K562 (cell line): ENCODE results near the gene FOXF2. TPM values are rescaled to one million over a fixed set of nuclear protein-coding genes. Genes with fewer than 3 reads are reported as not detected.

Experiments
- ATAC-seq: fragments of 200-7000 bp; cut with Tn5 transposase; 3 replicates; pipeline ENCODE4 v1.9.1; 2020; ENCODE audit warnings: moderate library complexity
- BruUV-seq: library from RNA; stranded (reverse); fragments of 400-500 nt; replicated peaks from 2 replicates; lab custom pipeline; 2021; lab: Mats Ljungman, UMichigan
- CTCF ChIA-PET: fragments of 300-600 bp; formaldehyde crosslinking; extraction: SDS; loops from one replicate; lab custom pipeline; 2021; ENCODE audit warnings: low intra/inter-chr PET ratio; lab: Yijun Ruan, JAX
- POLR2A ChIA-PET: fragments of 300-600, 350-650 bp; sonication (Branson Sonifier 250); formaldehyde crosslinking; extraction: SDS; loops from one replicate; lab custom pipeline; 2021; ENCODE audit warnings: antibody characterized with exemption, inconsistent platforms; lab: Yijun Ruan, JAX
- DNase-seq, 4 experiments: peaks; one replicate each; pipeline versions ENCODE4 v3.0.0 to v3.0.0-alpha.2; 2011 to 2018; ENCODE audit warnings: low spot score in 3 of 4, mixed read lengths in 3 of 4; ENCODE audit errors: extremely low read depth in 1 of 4
- FAIRE-seq: peaks from 2 replicates; lab custom pipeline; 2011; peaks lifted over from hg19 to GRCh38; lab: Jason Lieb, UNC
- H2AFZ ChIP-seq: 2 replicates; pipeline ENCODE4 v1.6.0; 2011; ENCODE audit warnings: low read depth, low read length, control low read depth, inconsistent platforms
- H3K27ac ChIP-seq: fragments of 200-600 bp; 3 replicates; pipeline ENCODE4 v1.8.0; 2011; ENCODE audit warnings: low read depth, mild to moderate bottlenecking, control low read depth, inconsistent platforms, low read length, moderate library complexity, mixed read lengths; ENCODE audit errors: extremely low read depth
- H3K27me3 ChIP-seq, 2 experiments: fragments of 300-600 bp in 1 of 2; 2 replicates in 1 of 2; 3 replicates in 1 of 2; pipeline versions ENCODE4 v1.6.0 to v1.8.0; 2011; ENCODE audit warnings: inconsistent platforms in 2 of 2, low read length in 2 of 2, mild to moderate bottlenecking in 1 of 2, mixed read lengths in 1 of 2, moderate library complexity in 1 of 2; ENCODE audit not compliant: control insufficient read depth in 2 of 2, insufficient read depth in 2 of 2
- H3K36me3 ChIP-seq: fragments of 300-600 bp; 3 replicates; pipeline ENCODE4 v1.8.0; 2011; ENCODE audit warnings: mild to moderate bottlenecking, low read length, inconsistent platforms; ENCODE audit not compliant: control insufficient read depth, insufficient read depth
- H3K4me1 ChIP-seq, 2 experiments: fragments of 200-600 bp in 1 of 2; replicated peaks in 1 of 2; 2 replicates in 1 of 2; 3 replicates in 1 of 2; pipeline versions ENCODE4 v1.5.1 to v1.8.0; 2011; ENCODE audit warnings: inconsistent platforms in 2 of 2, low read length in 2 of 2, mild to moderate bottlenecking in 1 of 2, mixed read lengths in 1 of 2, moderate library complexity in 1 of 2; ENCODE audit not compliant: control insufficient read depth in 2 of 2, insufficient read depth in 2 of 2
- H3K4me2 ChIP-seq: 2 replicates; pipeline ENCODE4 v1.6.1; 2011; ENCODE audit warnings: low read length, control low read depth, inconsistent platforms, mixed read lengths; ENCODE audit not compliant: insufficient read depth
- H3K4me3 ChIP-seq: fragments of 200-600 bp; sonication (generic), shearing (Covaris generic); 2 replicates; pipeline ENCODE4 v1.5.1; 2016; ENCODE audit warnings: control low read depth, inconsistent platforms
- H3K79me2 ChIP-seq: fragments of 200-600 bp; 3 replicates; pipeline ENCODE4 v1.8.0; 2011; ENCODE audit warnings: low read length, inconsistent platforms; ENCODE audit not compliant: control insufficient read depth, insufficient read depth
- H3K9ac ChIP-seq, 2 experiments: 2 replicates each; pipeline versions ENCODE4 v1.6.0 to v1.6.1; 2011; ENCODE audit warnings: low read depth in 2 of 2, low read length in 2 of 2, control low read depth in 1 of 2, inconsistent platforms in 1 of 2, mild to moderate bottlenecking in 1 of 2, mixed read lengths in 1 of 2; ENCODE audit not compliant: insufficient read depth in 1 of 2
- H3K9me1 ChIP-seq: one replicate; pipeline ENCODE4 v1.6.0; 2011; ENCODE audit warnings: inconsistent platforms, mild to moderate bottlenecking, low read length, moderate library complexity; ENCODE audit not compliant: control insufficient read depth, insufficient read depth
- H3K9me3 ChIP-seq: replicated peaks from 2 replicates; pipeline ENCODE4 v1.5.1; 2011; ENCODE audit warnings: low read depth, low read length, inconsistent platforms; ENCODE audit not compliant: control insufficient read depth, insufficient read depth
- H4K20me1 ChIP-seq: replicated peaks from 2 replicates; pipeline ENCODE4 v1.6.1; 2011; ENCODE audit warnings: low read length, inconsistent platforms, mixed read lengths; ENCODE audit not compliant: control insufficient read depth, insufficient read depth
- CBFA2T3 ChIP-seq: fragments of 450-650 bp; IDR thresholded peaks from 2 replicates; pipeline ENCODE4 v1.6.1; 2017
- FUS ChIP-seq: fragments of 200-400 bp; formaldehyde crosslinking; optimal IDR thresholded peaks from 2 replicates; pipeline ENCODE3; 2017; ENCODE audit warnings: low read depth, low read length
- HDAC6 ChIP-seq: IDR thresholded peaks from 2 replicates; pipeline ENCODE4 v1.6.1; 2012; ENCODE audit warnings: low read depth, mild to moderate bottlenecking, control low read depth, inconsistent platforms, low read length, moderate library complexity
- SMAD2 ChIP-seq: fragments of 150-350 bp; IDR thresholded peaks from 2 replicates; pipeline ENCODE4 v1.6.1; 2014; ENCODE audit warnings: low read depth, mild to moderate bottlenecking, low read length
- ZBTB17 ChIP-seq: fragments of 450-650 bp; formaldehyde crosslinking; IDR thresholded peaks from 2 replicates; pipeline ENCODE4 v1.4.0; 2020; ENCODE audit warnings: mild to moderate bottlenecking
- ZZZ3 ChIP-seq: fragments of 450-650 bp; IDR thresholded peaks from 2 replicates; pipeline ENCODE4 v1.6.1; 2016; ENCODE audit warnings: antibody characterized with exemption, mild to moderate bottlenecking, moderate library complexity
- WGBS: fragments of 100-300 bp; shearing (Covaris generic); methylation state at CpG from one replicate; pipeline ENCODE4 v1.1.6; 2016; ENCODE audit warnings: low coverage, mixed read lengths; ENCODE audit not compliant: insufficient coverage; ENCODE audit errors: missing lambda C conversion rate; 5-methylcytosine and 5-hydroxymethylcytosine counted together
- in situ Hi-C: fragments of 300-500 bp; cut with MboI; formaldehyde crosslinking; loops from 4 replicates; pipeline ENCODE4 v1.15.0; 2018; ENCODE audit warnings: inconsistent platforms, mixed read lengths
- intact Hi-C: fragments of 100-400 bp; cut with micrococcal nuclease; formaldehyde crosslinking; loops from 2 replicates; pipeline ENCODE4 v1.14.2; 2022
- polyA plus RNA-seq, 8 experiments: library from polyadenylated mRNA; depleted of rRNA in 4 of 8; stranded (reverse) in 5 of 8; unstranded in 3 of 8; fragments of >200 nt; fragmentation: Nextera tagmentation in 2 of 8; fragmentation: Illumina TruSeq in 1 of 8; extraction: Ambion mirVana in 2 of 8; extraction: Trizol in 1 of 8; gene quantifications; 2 replicates each; pipeline versions ENCODE4 v1.2.1 to v1.2.3, GENCODE V29; 2011 to 2014; ENCODE audit warnings: inconsistent platforms in 1 of 8, missing spikeins in 1 of 8
- total RNA-seq, 7 experiments: library from RNA; depleted of rRNA in 6 of 7; stranded (reverse); fragments of >200 nt in 6 of 7; fragmentation: Illumina TruSeq in 2 of 7; extraction: Trizol in 2 of 7; gene quantifications; 2 replicates each; pipeline versions ENCODE4 v1.2.1 to v1.2.3, GENCODE V29; 2011 to 2021; ENCODE audit warnings: low replicate concordance in 1 of 7
- TF ChIP-seq, protein P1 (sequence below), 2 experiments: fragments of 450-650 bp in 1 of 2; IDR thresholded peaks; 2 replicates each; pipeline ENCODE4 v1.6.1; 2011 to 2017; ENCODE audit warnings: low read depth in 2 of 2, antibody characterized with exemption in 1 of 2, borderline replicate concordance in 1 of 2, low read length in 1 of 2, mild to moderate bottlenecking in 1 of 2, mixed read lengths in 1 of 2; ENCODE audit not compliant: control insufficient read depth in 1 of 2

Gene FOXF2
- total and polyA plus RNA-seq, 9 of the 15 experiments (the other 6 are each of a cell fraction or from before 2014, with no cell fraction given): not detected

DNA sequence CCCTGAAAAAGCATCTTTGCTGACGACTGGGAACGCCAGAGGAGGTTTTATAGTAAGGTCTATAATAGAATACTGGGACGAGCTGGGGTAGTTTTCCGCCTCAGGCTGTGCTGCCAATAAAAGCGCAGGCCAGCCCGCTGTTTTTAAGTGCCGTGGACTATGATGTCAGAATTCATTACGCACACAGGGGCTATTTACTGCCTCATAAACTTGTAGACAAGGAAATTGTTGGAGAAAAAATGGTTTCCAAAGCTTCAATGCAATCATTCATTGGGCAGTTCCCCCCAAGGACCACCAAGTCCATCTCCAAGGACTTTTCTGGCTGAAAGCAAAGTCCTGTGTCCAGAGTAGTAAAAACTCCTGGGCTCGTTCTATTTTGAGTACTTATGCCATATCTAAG, 20.4 kb upstream of the FOXF2 start:
- POLR2A ChIA-PET: no interaction called here
- ATAC-seq: no peak
- DNase-seq: no peak
- WGBS: 2% methylated on average over 9 of the region's 9 CpGs
- Histone ChIP-seq H3K9me1 (no peaks in the 10 kb centered on the region), H3K4me3 (no peak overlapping the region), H3K9ac (no peak overlapping the region), H3K4me1 (no peaks in the 10 kb centered on the region), H4K20me1 (no peaks in the 10 kb centered on the region), H3K27ac (no peak overlapping the region), H3K27me3 (peaks cover 0 to 4% of the 10 kb centered on the region in 2 experiments; a peak in 1 of 5 replicates)
- FAIRE-seq: no peak
- no TSS peak for BruUV-seq
- CTCF ChIA-PET: no interaction called here
- no peak for TF ChIP-seq SMAD2
- no peak for TF ChIP-seq ZZZ3
- TF ChIP-seq HDAC6: no peak
- TF ChIP-seq, protein P1, sequence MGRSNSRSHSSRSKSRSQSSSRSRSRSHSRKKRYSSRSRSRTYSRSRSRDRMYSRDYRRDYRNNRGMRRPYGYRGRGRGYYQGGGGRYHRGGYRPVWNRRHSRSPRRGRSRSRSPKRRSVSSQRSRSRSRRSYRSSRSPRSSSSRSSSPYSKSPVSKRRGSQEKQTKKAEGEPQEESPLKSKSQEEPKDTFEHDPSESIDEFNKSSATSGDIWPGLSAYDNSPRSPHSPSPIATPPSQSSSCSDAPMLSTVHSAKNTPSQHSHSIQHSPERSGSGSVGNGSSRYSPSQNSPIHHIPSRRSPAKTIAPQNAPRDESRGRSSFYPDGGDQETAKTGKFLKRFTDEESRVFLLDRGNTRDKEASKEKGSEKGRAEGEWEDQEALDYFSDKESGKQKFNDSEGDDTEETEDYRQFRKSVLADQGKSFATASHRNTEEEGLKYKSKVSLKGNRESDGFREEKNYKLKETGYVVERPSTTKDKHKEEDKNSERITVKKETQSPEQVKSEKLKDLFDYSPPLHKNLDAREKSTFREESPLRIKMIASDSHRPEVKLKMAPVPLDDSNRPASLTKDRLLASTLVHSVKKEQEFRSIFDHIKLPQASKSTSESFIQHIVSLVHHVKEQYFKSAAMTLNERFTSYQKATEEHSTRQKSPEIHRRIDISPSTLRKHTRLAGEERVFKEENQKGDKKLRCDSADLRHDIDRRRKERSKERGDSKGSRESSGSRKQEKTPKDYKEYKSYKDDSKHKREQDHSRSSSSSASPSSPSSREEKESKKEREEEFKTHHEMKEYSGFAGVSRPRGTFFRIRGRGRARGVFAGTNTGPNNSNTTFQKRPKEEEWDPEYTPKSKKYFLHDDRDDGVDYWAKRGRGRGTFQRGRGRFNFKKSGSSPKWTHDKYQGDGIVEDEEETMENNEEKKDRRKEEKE (IDR thresholded peaks at IDR 0.05; ENCODE audit: borderline replicate concordance in 1 of 2, control insufficient read depth in 1 of 2, low read depth in 2 of 2, low read length in 1 of 2): no peak
- TF ChIP-seq CBFA2T3: no peak
- TF ChIP-seq FUS: no peak
- no peak for TF ChIP-seq ZBTB17
- TF ChIP-seq, all 486 proteins: peak for 0
- intact Hi-C loops: no loop called here
- H3K79me2 ChIP-seq: no peaks in the 10 kb centered on the region
- H3K4me2 ChIP-seq: no peak overlapping the region
- no peaks in the 10 kb centered on the region for H3K36me3 ChIP-seq
- no peak overlapping the region for H2AFZ ChIP-seq
- no peaks in the 10 kb centered on the region for H3K9me3 ChIP-seq
- in situ Hi-C loops: no loop called here
